GM19035 (cell line): ENCODE data around the gene CFDP1.
"Not testable (repeated sequence)": the region's sequence is repeated elsewhere in the genome, so short reads cannot be mapped to it uniquely, and the experiment has no call there.

Source experiments
- ATAC-seq: cut with Tn5 transposase; IDR thresholded peaks from one replicate; pipeline ENCODE4 v1.9.1; 2021; ENCODE audit not compliant: unreplicated experiment

The CFDP1 gene

DNA sequence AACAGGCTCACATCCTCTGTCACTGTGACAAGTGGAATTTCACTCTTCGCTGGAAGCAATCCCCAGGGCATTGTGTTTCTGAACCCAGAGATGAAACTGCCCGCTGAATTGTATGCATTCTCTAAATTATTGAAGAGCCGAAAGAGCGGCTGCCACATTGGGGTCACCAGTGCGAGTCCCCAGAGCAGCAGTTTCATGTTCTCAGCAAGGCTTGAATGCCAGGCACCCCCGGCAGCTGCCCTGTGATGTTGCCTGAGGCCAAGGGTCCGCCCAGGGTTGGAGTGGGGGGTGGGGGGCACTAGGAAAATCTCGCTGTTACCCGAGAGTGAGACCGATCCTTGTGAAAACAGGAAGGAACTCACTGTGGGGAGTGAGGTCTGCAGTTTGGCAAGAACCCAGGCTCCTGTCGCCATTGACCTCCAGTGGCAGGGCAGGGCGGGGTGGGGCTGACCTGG, 161.2 kb downstream of the CFDP1 start:
- ATAC-seq: no peak

DNA sequence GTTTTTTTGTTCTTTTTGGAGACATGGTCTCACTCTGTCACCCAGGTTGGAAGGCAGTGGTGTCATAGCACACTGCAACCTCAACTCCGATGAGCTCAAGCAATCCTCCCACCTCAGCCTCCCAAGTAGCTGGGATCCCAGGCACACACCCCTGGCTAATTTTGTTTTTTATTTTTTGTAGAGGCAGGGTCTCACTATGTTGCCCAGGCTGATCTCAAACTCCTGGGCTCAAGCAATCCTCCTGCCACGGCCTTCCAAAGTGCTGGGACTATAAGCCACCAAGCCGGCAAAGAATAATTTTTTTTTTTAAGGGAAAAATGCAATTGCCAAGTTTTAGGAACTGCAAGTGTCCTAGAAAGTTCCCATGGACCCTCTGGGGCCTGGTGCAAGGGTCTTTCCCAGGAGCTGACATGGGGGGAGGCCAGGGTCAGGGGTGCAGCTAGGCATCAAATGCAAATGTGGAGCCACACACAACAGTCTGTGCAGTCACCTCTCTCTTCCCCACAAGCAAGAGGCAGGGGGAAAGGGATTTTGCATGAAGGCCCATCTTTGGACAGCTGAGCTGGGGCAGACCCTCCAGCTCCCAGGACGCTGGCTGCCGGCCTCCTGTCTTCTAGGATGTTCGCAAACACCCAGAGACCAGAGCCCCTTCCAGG, 161.7 kb downstream of the CFDP1 start:
- ATAC-seq: no peak

DNA sequence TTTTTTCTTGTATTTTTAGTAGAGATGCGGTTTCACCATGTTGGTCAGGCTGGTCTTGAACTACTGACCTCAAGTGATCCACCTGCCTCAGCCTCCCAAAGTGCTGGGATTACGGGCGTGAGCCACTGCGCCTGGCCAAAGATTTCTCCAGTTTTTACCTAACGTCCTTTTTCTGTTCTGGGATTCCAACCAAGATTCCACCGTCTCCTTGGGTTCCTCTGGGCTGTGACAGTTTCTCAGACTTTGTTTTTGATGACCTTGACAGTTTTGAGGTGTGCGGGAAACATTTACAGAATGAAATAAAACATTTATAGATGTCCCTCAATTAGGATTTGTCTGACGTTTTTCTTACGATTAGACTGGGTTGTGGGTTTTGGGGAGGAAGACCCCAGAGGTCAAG, 163.9 kb downstream of the CFDP1 start:
- not testable (repeated sequence) for ATAC-seq

DNA sequence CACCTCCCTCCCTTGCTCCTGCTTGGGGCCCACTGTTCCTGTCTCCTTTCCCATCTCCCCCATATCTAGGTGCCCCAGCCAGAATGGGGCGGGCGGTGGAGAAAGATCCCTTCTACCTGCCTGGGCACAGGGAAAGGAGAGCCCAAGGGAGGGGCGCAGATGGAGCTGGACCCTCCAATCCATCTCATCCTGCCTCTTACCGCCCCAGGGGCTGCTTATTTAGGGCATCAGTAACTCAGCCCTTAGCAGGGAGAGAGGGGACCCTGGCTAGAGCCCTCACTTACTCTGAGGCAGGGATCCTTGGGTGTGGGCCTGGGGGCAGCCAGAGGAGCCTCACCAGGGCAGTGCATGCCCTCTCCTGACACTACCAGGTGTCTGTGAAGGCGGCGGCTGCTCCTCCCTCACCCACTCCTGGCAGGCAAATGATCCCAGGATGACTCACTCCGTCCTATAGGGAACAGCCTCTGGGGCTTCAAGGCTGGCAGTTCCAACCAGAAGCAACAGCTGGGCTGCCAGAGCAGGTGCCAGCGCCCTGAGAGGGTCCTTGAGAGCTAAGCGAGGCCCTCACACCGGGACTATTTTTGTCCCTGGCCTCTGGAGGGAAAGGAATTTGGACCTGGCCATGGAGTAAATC, 165.6 kb downstream of the CFDP1 start:
- no peak for ATAC-seq

DNA sequence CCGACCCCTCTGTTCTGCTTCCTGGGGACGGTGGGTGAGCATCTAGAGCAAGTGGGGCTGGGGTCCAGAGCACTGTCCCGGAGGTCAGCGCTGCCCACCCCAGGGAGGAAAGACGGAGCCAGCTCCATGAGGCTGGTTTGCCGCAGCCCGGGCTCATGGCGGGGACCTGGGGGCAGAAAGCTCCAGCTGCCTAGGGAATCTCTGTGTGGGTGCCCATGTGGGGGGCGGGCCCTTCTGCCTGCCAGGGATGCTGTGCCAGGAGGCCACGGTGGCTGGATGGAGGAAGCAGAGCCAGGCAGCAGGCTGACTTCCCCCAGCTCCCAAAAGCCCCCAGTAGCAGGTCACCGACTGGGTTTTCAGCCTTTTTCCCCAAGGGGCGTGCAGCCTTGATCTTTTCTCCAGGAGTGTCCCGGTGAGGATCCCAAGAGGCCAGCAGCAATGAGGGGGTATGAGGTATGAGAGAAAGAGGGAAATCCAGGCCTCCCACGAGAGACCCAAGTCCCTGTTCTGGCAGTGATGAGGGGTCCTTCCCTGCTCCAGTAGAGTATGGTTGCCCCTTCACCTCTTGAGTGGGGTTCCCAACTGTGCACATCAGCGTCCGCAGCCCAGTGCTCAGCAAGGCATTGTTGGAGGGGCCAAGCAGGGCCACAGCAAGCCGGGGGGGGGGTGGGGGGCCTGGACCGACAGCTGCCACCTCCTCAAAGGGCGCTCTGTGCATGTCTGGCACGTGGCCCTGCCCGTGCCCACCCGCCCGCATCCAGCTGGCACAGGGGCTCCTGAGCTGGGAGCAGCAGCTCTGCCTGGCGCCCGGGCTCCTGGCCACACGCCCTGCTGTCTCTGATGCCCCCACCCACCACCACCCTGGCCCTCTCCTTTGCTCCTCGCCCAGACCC, 166.3 kb downstream of the CFDP1 start:
- no peak for ATAC-seq

DNA sequence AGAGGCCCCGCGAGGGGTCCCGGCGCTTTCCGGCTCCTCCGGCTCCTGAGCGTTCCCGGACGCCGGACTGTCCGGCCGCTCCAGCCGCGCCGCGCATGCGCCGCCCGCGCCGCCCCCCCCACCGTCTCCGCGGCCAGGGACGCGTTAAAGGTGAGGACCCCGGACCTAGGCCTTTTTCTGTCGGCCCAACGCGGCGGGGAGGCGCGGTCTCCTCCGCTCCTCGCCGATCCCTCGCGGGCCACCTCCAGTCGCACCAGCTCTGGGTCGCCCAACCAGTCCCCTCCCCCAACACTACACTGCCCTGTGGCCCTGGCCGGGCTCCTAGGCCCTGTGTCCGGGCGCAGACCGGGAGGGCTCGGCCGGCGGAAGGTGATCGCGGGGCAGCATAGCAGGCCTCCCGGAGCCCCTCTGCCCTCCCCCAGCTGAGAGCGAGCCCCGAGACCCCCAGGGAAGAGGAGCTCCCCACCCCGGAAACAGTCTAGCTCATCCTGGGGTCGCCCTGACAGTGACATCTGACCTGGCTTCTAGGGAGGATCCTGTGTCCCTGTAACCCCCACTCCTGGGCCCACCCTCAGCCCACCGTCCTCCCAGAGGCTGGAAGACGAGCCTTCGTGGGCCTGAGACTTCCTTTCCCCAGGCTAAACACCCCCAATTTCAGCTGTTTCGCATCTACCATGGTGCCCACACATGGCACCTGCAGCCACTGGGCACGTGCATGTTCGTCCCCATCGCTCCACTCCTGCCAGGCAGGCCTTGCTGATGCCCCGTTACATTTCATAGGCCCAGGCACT, 167.2 kb downstream of the CFDP1 start:
- ATAC-seq: peak; percentile 77

DNA sequence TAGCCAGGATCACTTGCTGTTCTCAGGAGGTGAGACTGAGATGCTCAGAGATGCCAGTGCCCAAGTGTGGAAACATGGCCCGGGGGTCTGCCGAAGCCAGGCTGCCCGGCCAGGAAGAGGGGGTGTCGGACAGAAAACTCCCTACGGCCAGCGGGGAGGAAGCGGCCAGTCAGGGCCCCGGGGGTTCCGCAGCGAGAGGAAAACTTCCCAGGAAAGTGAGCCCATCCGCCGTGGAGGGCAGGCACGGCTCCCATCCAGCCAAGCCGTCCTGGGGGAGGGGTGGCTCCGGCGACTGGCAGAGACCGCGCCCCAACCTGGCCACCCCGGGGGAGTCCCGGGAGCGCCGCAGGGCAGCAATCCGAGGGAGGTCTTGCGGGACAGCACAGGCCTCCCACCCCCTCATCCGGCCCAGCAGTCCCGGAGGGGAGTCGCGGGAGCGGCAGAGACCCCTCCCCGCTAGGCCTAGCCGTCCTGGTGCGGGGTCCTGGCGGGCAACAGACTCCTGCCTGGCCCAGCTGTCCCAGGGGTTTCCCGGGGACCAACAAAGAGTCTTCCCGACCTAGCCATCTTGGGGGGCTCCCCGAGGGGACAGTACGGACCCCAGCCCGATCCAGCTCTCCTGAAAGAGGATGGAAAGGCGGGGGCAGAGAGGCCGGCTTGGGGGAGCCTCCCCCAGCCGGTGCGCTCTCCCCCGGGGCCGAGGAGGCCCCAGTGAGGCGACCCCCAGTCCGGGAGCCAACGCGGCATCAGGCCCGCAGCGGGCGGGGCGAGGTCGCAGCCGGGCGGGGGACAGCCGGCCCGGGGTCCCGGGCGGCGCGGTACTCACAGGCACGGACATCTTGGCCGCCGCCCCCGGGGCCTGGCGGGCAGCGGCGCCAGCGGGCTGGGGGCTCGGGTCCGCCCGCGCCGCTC, 168.0 kb downstream of the CFDP1 start:
- ATAC-seq: peak; percentile 3

DNA sequence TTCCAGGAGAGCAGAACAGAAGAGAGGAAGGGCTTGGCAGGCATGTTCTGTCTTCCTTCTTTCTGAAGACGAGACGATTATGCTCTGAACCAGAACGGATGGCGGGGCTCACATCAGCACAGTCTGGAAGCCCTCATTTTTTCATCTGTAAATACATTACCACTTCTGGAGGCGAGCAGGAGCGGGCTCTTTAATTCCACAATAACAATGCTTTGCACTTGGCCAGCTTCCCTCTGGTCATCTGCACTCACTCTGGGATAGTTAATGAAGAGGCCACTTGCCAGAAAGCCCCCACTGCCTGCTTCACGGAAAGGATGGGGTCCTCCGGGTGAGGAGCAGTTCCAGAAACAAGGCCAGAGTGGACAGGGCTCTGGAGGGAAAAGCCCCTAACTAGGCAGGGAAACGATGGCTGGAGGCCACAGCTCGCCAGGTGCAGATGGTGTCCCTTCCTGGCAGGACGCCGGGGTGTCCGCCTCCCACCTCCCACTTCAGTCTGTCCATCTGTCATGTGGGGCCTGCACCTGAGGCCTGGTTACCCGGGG, 168.8 kb downstream of the CFDP1 start:
- no peak for ATAC-seq

DNA sequence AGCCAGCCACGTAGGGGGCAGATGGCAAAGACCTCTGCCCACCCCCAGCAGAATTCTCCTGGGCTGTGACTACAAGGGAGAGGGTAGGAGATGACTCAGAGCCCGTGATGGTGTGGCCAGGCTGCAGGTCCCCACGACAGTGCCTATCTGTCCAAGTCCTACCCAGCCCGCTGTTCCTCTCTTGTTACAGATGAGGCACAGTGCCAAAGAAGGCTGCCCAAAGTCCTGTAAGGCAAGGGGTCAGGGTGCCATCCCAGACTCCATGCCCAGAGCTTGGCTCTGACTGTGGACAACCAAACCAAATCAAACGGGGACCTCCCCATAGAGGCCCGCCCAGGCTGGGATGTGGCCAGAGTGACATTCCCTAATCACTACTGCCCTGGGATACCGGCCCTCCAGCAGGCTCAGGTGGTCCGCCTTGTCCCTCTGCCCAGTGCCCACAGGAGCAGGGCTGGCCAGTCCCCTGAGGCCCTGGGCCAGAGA, 169.3 kb downstream of the CFDP1 start:
- no peak for ATAC-seq

DNA sequence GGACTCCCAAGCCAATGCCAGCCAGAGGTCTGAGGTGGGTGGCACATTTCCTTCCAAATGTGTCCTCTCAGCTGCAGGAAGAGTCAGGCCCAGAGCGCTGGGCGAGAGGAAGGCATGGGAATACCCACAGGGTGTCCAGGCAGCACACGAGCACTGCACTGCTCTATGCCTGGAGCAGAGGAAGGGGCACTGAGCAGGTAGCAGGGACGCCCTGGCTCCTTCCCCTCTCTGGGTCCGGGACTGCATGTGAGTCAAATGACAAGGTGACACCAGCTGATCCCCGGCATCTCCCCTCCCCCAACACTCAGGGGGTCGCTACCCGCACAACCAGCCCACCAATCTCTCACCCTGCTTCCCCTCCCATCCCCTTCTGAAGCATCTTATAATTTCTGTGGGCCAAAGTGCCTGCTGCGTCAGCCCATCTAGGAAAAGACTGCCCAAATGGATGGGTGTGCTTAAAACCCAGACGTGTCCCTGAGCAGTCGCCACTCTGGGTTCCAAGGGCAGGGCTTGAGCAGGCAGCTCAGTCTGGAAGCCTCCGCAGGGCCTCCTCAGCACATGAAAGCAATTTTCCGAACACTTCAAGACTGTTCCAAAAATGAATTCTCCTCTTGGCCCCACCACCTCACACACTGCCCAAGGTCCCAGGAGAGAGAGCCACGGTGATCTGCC, 169.9 kb downstream of the CFDP1 start:
- ATAC-seq: no peak

DNA sequence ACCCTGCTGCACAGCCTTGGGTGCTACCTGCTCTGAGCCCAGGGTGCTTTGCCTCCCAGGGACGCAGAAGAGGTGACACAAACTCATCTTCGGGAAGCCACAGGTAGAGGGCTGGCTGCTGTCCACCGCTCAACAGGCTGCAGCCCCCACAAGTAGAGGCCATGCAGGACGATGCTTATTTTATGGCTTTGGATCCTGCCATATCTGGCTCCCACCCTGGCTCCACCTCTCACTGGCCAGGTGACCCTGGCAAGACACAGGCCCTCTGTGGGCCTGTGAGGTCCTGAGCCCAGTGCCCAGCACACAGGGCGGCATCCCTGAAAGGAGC, 170.5 kb downstream of the CFDP1 start:
- no peak for ATAC-seq

DNA sequence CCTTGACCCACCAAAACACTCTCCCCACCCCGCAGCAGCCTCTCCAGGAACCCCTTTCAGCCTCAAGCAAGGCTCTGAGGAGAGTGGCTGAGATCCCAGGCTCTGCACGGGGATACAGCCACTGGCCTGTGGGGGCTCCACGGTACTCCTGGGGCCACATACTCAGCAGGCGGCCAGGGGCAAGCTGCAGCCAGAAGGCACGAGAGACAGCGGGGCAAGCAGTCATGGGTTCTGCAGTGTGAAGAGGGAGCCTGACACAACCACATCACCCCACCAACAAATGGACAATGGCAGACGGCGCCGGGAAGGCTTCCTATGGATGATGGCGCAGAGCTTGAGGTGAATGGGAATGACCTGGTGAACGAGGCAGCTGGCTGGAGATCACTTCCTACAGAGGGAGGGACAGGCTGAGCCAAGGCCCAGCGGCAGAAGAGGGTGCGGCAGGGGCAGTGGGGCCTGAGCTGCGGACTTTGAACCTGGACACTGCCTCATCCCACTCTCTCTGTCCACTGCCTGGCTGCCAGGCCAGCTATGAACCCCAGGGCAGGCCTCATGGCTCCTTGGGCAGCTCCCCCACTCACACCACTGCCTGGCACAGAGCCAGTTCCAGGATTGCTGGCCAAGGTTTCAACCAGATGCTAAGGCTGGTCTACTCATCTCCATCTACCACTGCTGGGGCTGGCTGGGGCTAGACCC, 171.1 kb downstream of the CFDP1 start:
- no peak for ATAC-seq

DNA sequence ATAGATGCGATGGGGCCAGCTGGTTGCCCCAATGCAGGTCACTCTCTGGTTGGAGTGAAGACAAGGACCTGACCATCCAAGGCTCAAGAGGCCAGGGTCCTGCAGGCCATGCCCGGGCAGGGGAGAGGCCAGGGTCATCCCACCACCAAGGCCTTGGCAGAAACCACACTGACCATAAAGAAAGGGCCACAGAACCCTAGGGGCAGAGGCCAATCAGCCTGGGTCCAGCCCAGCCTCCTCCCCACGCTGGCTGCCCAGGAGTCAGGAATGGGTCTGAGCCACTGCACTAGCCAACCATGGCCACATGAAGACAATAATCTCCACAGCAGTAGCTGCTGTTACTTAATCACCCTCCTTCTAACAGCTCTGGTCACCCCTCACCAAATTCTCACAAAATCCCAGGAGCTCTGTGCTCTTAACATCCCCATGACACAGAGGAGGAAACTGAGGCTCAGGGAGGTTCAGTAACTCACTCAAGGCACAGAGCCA, 171.7 kb downstream of the CFDP1 start:
- ATAC-seq: no peak

DNA sequence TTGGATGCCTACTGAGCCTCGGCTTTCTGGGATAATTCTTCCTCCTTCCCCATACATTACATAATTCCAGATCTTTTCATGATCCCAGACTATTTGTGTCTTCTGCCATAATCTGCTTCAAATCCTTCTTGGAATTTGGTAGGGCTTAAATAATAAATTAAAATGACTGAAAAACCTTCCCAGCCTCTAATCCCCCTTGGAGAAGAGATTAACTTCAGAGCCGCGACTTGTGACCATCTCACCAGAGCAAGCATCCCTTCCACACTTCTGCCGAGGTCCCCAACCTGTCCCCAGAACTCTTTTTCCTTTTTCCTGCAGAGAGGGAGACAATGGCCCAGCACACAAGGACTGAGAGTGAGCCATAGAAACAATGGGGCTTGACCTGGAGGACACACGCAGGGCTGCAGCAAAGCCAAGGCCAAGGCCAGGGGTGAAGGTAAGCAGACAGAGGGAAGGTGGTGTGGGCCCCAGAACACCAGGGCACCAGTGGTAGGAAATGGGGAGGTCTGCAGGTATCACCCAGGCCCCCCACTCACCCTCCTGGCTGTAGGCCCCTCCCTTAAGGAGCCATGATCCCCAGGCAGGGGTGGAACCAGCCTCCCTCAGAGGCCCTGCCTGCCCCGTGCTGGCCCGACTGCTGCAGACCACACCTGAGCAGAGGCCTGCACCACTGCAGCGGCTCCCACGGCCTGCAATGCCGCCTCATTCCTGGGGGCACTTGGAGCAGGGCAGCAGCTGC, 172.3 kb downstream of the CFDP1 start:
- ATAC-seq: no peak

DNA sequence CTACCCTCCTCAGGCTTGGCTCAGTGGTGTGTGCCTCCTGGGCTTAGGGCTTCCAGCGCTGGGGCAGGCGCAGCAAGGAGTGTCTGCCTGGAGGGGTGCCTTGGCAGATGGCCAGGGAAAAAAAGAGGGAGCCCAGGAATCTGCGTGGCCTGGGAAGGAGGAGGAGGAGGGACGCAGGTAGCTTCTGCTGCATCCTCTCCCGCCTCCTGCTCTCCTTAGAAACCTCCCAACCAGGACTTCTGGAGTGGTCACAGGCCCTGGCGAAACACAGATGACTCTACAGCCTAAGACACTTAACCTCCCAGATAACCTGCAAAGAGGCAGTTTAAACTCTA, 174.5 kb downstream of the CFDP1 start:
- ATAC-seq: no peak

DNA sequence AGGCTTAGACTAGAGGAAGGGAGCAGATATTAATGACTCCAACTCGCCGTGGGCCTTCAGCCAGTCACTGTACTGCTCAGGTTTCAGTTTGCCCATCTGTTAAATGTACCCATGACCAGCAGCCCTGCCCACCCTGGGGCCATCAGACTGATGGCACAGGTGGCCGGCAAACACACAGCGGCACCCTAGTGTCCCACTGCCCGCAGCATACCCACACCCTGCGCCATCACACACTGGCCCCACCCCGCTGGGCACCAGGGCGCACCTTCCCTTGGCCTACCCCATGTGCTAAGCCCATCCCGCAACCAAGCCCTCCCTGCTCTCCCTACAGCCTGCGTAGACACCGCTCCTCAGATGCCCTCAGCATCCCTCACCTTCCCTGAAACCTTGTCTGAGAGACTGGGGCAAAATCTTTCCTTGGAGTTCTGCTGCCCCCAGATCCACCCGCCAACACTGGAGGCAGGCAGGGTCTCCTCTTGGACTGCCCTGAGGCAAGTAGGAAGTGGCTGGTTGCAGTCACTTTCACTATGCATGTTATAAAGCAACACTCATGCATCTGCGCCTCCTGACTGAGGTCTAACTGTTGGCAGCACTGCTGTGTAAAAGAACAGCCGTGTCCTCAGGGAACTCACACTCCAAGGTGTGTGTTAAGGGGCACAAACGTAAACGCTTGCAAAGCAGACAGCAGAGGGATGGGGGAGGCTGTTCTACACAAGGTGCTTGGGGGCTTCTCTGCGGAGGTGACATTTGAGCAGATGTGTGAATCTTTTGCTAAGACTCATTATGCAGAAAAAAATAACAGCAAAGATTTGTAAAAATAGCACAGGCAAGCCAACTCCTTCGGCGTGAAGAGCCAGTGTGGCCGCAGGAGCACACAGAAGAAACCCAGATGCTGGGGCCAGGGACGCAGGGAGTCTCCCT, 175.2 kb downstream of the CFDP1 start:
- no peak for ATAC-seq
